ES-I3 (cell line): ENCODE measurements around the gene NUDT12.

Source experiments
- H3K36me3 ChIP-seq: 2 replicates; pipeline ENCODE4 v1.6.1; 2013; ENCODE audit warnings: mild to moderate bottlenecking, low read length, control low read depth, moderate library complexity; ENCODE audit not compliant: insufficient read depth
- H3K4me1 ChIP-seq: 2 replicates; pipeline ENCODE4 v1.6.1; 2013; ENCODE audit warnings: mild to moderate bottlenecking, control low read depth, low read length; ENCODE audit not compliant: insufficient read depth
- H3K9ac ChIP-seq: 2 replicates; pipeline ENCODE4 v1.6.1; 2013; ENCODE audit warnings: low read depth, mild to moderate bottlenecking, low read length, moderate library complexity
- H3K9me3 ChIP-seq: 2 replicates; pipeline ENCODE4 v1.6.1; 2013; ENCODE audit warnings: mild to moderate bottlenecking, low read length, moderate library complexity; ENCODE audit not compliant: control insufficient read depth, insufficient read depth

Gene NUDT12

GRCh38 chr5:103522586-103522985 lies 40.0 kb downstream of the NUDT12 start:
- Histone ChIP-seq H3K4me1 (no peaks in the 10 kb centered on the region; the same call in 1 of the 2 replicates), H3K36me3 (no peaks in the 10 kb centered on the region), H3K9ac (no peak overlapping the region), H3K9me3 (no peaks in the 10 kb centered on the region)

GRCh38 chr5:103519550-103519949 lies 43.0 kb downstream of the NUDT12 start:
- Histone ChIP-seq H3K9me3 (no peaks in the 10 kb centered on the region), H3K4me1 (no peaks in the 10 kb centered on the region; the same call in 1 of the 2 replicates), H3K36me3 (no peaks in the 10 kb centered on the region), H3K9ac (no peak overlapping the region)

- no peak overlapping the region for H3K9ac ChIP-seq
- H3K36me3 ChIP-seq, result no peaks in the 10 kb centered on the region
- H3K9me3 ChIP-seq, result no peaks in the 10 kb centered on the region
- no peaks in the 10 kb centered on the region for H3K4me1 ChIP-seq
These were observed 48.2 kb downstream of the NUDT12 start for GRCh38 chr5:103514371-103514770.

GRCh38 chr5:103513701-103514100 lies 48.9 kb downstream of the NUDT12 start:
- Histone ChIP-seq H3K4me1 (no peaks in the 10 kb centered on the region), H3K36me3 (no peaks in the 10 kb centered on the region), H3K9me3 (peaks cover 2% of the 10 kb centered on the region; the same call in 1 of the 2 replicates), H3K9ac (no peak overlapping the region)

GRCh38 chr5:103512500-103512899 lies 50.1 kb downstream of the NUDT12 start:
- H3K4me1 ChIP-seq, result no peaks in the 10 kb centered on the region
- no peak overlapping the region for H3K9ac ChIP-seq

GRCh38 chr5:103511554-103511885 lies 51.1 kb downstream of the NUDT12 start:
- H3K36me3 ChIP-seq, result no peaks in the 10 kb centered on the region
- no peaks in the 10 kb centered on the region for H3K4me1 ChIP-seq
- H3K9me3 ChIP-seq, result peaks cover 3% of the 10 kb centered on the region; the same call in 1 of the 2 replicates
- H3K9ac ChIP-seq, result no peak overlapping the region

More at GRCh38 chr5:103512500-103512899, 50.1 kb downstream of the NUDT12 start:
- Histone ChIP-seq H3K9me3 (peaks cover 3% of the 10 kb centered on the region; the same call in 1 of the 2 replicates), H3K36me3 (no peaks in the 10 kb centered on the region)

GRCh38 chr5:103510851-103511553 lies 51.6 kb downstream of the NUDT12 start:
- H3K9me3 ChIP-seq, result peaks cover 3% of the 10 kb centered on the region; the same call in 1 of the 2 replicates
- H3K4me1 ChIP-seq, result no peaks in the 10 kb centered on the region
- no peak overlapping the region for H3K9ac ChIP-seq
- H3K36me3 ChIP-seq, result no peaks in the 10 kb centered on the region

- H3K4me1 ChIP-seq, result no peaks in the 10 kb centered on the region
- H3K9me3 ChIP-seq, result peaks cover 3% of the 10 kb centered on the region; the same call in 1 of the 2 replicates
- H3K36me3 ChIP-seq, result no peaks in the 10 kb centered on the region
- H3K9ac ChIP-seq, result no peak overlapping the region
These were observed 56.8 kb downstream of the NUDT12 start for GRCh38 chr5:103505581-103506305.

GRCh38 chr5:103503066-103503465 lies 59.5 kb downstream of the NUDT12 start:
- Histone ChIP-seq H3K9me3 (no peaks in the 10 kb centered on the region; the same call in 1 of the 2 replicates), H3K36me3 (no peaks in the 10 kb centered on the region), H3K4me1 (peaks cover 10% of the 10 kb centered on the region), H3K9ac (no peak overlapping the region)

- no peaks in the 10 kb centered on the region; the same call in 1 of the 2 replicates for H3K9me3 ChIP-seq
- no peak overlapping the region for H3K9ac ChIP-seq
- H3K36me3 ChIP-seq, result no peaks in the 10 kb centered on the region
- peaks cover 13% of the 10 kb centered on the region for H3K4me1 ChIP-seq
These were observed 59.9 kb downstream of the NUDT12 start for GRCh38 chr5:103502662-103503061.
